ENCODE data around the gene LEFTY1. TPM values are rescaled to one million over a fixed set of nuclear protein-coding genes. Genes with fewer than 3 reads are reported as not detected.

LEFTY1 gene
- total and polyA plus RNA-seq, 2 of the 13 experiments (the other 11 are each of a cell fraction or from before 2014, with no cell fraction given): 0.29 to 0.79 TPM

DNA sequence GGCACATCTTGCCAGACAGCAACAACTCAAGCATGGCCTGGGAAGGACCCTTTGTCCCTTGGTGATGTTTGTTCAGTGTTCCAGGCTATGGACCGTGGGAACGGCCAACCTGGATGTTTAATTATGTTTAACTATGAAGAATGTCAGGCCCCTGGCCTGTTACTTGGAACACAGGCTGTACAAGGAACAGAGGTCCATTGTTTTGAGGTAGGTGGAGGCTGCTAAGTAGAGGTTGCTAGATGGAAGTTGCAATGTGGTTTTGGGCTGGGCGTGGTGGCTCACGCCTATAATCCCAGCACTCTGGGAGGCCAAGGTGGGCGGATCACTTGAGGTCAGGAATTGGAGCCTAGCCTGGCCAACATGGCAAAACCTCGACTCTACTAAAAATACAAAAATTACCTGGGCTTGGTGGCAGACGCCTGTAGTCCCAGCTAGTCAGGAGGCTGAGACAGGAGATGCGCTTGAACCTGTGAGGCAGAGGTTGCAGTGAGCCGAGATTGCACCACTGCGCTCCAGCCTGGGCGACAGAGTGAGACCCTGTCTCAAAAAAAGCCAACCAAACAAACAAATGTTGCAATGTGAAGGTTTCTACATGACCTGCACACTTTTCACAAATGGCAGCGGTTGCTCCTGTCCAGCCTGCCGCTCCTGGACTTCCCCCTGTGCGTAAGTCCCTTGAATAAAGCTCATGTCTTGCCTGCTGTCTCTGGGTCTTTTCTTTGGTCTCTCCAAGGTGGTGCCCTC, 2.5 kb upstream of the LEFTY1 start (continued):
- peak; percentile 21; the same call in 1 of the 2 replicates for TF ChIP-seq SOX5 (CRISPR knock-in tag; IDR thresholded peaks at IDR 0.05; ENCODE audit: borderline replicate concordance)
- peak; percentile 38; the same call in 1 of the 2 replicates for TF ChIP-seq FOXP4 (CRISPR knock-in tag; IDR thresholded peaks at IDR 0.05)
- no peak for TF ChIP-seq ZNF530 (CRISPR knock-in tag; IDR thresholded peaks at IDR 0.05; ENCODE audit: low read depth)
- TF ChIP-seq KAT7 (CRISPR knock-in tag; IDR thresholded peaks at IDR 0.05; ENCODE audit: borderline replicate concordance): no peak; the same call in 1 of the 2 replicates
- TF ChIP-seq, protein P1, sequence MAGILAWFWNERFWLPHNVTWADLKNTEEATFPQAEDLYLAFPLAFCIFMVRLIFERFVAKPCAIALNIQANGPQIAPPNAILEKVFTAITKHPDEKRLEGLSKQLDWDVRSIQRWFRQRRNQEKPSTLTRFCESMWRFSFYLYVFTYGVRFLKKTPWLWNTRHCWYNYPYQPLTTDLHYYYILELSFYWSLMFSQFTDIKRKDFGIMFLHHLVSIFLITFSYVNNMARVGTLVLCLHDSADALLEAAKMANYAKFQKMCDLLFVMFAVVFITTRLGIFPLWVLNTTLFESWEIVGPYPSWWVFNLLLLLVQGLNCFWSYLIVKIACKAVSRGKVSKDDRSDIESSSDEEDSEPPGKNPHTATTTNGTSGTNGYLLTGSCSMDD (CRISPR knock-in tag; IDR thresholded peaks at IDR 0.05): no peak
- no peak for TF ChIP-seq CHD4 (IDR thresholded peaks at IDR 0.05; ENCODE audit: borderline replicate concordance, low read length)
- TF ChIP-seq MAZ (IDR thresholded peaks at IDR 0.05; ENCODE audit: borderline replicate concordance, low read depth, low read length): no peak
- TF ChIP-seq MAZ (CRISPR knock-in tag; IDR thresholded peaks at IDR 0.05; ENCODE audit: low read depth): 0 out of 2 replicates have a peak, but pooled peaks have one; percentile 39
- no peak for TF ChIP-seq MZF1 (CRISPR knock-in tag; IDR thresholded peaks at IDR 0.05; ENCODE audit: borderline replicate concordance)
- TF ChIP-seq, protein P2, sequence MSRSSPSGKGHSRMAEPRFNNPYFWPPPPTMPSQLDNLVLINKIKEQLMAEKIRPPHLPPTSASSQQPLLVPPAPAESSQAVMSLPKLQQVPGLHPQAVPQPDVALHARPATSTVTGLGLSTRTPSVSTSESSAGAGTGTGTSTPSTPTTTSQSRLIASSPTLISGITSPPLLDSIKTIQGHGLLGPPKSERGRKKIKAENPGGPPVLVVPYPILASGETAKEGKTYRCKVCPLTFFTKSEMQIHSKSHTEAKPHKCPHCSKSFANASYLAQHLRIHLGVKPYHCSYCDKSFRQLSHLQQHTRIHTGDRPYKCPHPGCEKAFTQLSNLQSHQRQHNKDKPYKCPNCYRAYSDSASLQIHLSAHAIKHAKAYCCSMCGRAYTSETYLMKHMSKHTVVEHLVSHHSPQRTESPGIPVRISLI (CRISPR knock-in tag; IDR thresholded peaks at IDR 0.05; ENCODE audit: borderline replicate concordance): peak; percentile 70; the same call in 1 of the 2 replicates
- TF ChIP-seq NR2F2 (IDR thresholded peaks at IDR 0.05; ENCODE audit: borderline replicate concordance, low read depth): 0 out of 2 replicates have a peak, but pooled peaks have one; percentile 18
- no peak for TF ChIP-seq SMARCC2 (IDR thresholded peaks at IDR 0.05)
- no peak for TF ChIP-seq GATAD1 (CRISPR knock-in tag; IDR thresholded peaks at IDR 0.05)
- no peak for TF ChIP-seq ATM (IDR thresholded peaks at IDR 0.05; ENCODE audit: borderline replicate concordance)
- 0 out of 2 replicates have a peak, but pooled peaks have one; percentile 22 for TF ChIP-seq LCORL (IDR thresholded peaks at IDR 0.05)
- no peak for TF ChIP-seq LCORL (CRISPR knock-in tag; IDR thresholded peaks at IDR 0.05)
- TF ChIP-seq MYPOP (CRISPR knock-in tag; IDR thresholded peaks at IDR 0.05): 0 out of 2 replicates have a peak, but pooled peaks have one; percentile 33
- no peak for TF ChIP-seq ZNF552 (CRISPR knock-in tag; IDR thresholded peaks at IDR 0.05; ENCODE audit: borderline replicate concordance)
- no peak for TF ChIP-seq JUNB (CRISPR knock-in tag; IDR thresholded peaks at IDR 0.05; ENCODE audit: borderline replicate concordance)
- 0 out of 2 replicates have a peak, but pooled peaks have one; percentile 35 for TF ChIP-seq ZSCAN21 (CRISPR knock-in tag; IDR thresholded peaks at IDR 0.05; ENCODE audit: borderline replicate concordance)
- TF ChIP-seq ZSCAN12 (CRISPR knock-in tag; IDR thresholded peaks at IDR 0.05): no peak
- TF ChIP-seq TERF1 (CRISPR knock-in tag; IDR thresholded peaks at IDR 0.05): no peak
